SH-SY5Y (cell line): ENCODE measurements around the gene MRPS9.

Experiments
- GATA2 ChIP-seq: IDR thresholded peaks from 2 replicates; pipeline ENCODE4 v1.6.1; 2011; ENCODE audit warnings: mild to moderate bottlenecking, low read depth, low read length
- GATA3 ChIP-seq: IDR thresholded peaks from 2 replicates; pipeline ENCODE4 v1.6.1; 2011; ENCODE audit warnings: low read depth, mild to moderate bottlenecking, low read length, moderate library complexity

GRCh38 chr2:105068875-105069274 lies 31.0 kb downstream of the MRPS9 start:
- TF ChIP-seq GATA2 = no peak
- no peak for TF ChIP-seq GATA3
